ENCODE data around the gene CACNA2D4. TPM values are rescaled to one million over a fixed set of nuclear protein-coding genes. Genes with fewer than 3 reads are reported as not detected.

Gene CACNA2D4
- total RNA-seq, 4 donors from 2014 or later = 1.5 to 2.6 (median 2.0) TPM

DNA sequence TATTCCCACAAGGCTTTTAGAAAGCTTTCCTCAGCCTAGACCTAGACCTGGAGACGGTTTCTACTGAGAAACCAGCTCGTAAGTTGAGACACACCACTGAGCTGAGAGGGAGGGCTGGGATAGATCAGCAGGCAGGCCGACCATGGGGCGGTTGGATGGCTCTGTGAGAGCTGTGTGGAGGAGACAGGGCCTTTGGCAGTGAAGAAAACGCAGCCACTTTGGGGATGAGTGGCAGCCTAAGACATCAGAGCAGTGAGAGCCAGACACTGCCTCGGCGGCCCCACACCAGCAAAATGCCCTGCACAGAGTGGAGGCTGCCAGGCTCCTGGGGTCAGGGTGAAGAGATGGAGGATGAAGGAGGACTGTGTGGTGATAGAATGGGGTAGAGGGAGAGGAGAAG is 46.0 kb downstream of the CACNA2D4 start:
- H3K27me3 ChIP-seq = no peaks in the 10 kb centered on the region
- WGBS, 2 donors = 77 to 80% methylated on average over 7 of the region's 7 CpGs
- no peaks in the 10 kb centered on the region for H3K36me3 ChIP-seq
- intact Hi-C loops (cut with DNase I) = no loop called here
- no peak overlapping the region for H3K27ac ChIP-seq
- no peaks in the 10 kb centered on the region for H3K9me3 ChIP-seq
- DNase-seq = no peak
- H3K4me1 ChIP-seq = no peaks in the 10 kb centered on the region
- H3K4me3 ChIP-seq (replicated peaks in 1 of 3) = no peak overlapping the region
- TF ChIP-seq POLR2A (IDR thresholded peaks at IDR 0.05) = no peak
- TF ChIP-seq, protein P1, sequence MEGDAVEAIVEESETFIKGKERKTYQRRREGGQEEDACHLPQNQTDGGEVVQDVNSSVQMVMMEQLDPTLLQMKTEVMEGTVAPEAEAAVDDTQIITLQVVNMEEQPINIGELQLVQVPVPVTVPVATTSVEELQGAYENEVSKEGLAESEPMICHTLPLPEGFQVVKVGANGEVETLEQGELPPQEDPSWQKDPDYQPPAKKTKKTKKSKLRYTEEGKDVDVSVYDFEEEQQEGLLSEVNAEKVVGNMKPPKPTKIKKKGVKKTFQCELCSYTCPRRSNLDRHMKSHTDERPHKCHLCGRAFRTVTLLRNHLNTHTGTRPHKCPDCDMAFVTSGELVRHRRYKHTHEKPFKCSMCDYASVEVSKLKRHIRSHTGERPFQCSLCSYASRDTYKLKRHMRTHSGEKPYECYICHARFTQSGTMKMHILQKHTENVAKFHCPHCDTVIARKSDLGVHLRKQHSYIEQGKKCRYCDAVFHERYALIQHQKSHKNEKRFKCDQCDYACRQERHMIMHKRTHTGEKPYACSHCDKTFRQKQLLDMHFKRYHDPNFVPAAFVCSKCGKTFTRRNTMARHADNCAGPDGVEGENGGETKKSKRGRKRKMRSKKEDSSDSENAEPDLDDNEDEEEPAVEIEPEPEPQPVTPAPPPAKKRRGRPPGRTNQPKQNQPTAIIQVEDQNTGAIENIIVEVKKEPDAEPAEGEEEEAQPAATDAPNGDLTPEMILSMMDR (IDR thresholded peaks at IDR 0.05) = no peak

DNA sequence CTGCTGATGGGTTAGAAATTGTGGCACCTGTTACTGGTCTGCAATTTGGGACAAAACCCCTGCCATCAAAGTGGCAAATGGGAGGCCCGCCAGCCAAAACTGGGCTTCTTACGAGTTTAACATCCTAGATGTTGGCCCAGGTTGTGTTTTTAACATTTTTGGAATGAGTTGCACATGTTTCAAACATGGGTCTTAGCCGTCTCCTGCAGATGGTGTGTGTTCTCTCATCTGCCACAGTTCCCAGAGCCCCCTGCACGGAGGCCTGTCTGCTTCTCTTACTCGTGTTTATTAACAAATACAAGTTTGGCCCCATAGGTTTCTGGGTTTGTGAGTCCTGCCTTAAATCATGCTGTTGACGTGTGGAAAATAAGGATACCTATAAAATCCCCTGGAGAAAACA is 46.5 kb downstream of the CACNA2D4 start:
- 81 to 89% methylated on average over 6 of the region's 6 CpGs for WGBS, 2 donors
- H3K27ac ChIP-seq = no peak overlapping the region
- intact Hi-C loops (cut with DNase I) = no loop called here
- no peak for TF ChIP-seq POLR2A (IDR thresholded peaks at IDR 0.05)
- TF ChIP-seq, protein P1 (IDR thresholded peaks at IDR 0.05) = no peak
- H3K27me3 ChIP-seq = no peaks in the 10 kb centered on the region
- H3K4me1 ChIP-seq = no peaks in the 10 kb centered on the region
- DNase-seq = no peak
- no peak overlapping the region for H3K4me3 ChIP-seq (replicated peaks in 1 of 3)
- no peaks in the 10 kb centered on the region for H3K36me3 ChIP-seq
- no peaks in the 10 kb centered on the region for H3K9me3 ChIP-seq

DNA sequence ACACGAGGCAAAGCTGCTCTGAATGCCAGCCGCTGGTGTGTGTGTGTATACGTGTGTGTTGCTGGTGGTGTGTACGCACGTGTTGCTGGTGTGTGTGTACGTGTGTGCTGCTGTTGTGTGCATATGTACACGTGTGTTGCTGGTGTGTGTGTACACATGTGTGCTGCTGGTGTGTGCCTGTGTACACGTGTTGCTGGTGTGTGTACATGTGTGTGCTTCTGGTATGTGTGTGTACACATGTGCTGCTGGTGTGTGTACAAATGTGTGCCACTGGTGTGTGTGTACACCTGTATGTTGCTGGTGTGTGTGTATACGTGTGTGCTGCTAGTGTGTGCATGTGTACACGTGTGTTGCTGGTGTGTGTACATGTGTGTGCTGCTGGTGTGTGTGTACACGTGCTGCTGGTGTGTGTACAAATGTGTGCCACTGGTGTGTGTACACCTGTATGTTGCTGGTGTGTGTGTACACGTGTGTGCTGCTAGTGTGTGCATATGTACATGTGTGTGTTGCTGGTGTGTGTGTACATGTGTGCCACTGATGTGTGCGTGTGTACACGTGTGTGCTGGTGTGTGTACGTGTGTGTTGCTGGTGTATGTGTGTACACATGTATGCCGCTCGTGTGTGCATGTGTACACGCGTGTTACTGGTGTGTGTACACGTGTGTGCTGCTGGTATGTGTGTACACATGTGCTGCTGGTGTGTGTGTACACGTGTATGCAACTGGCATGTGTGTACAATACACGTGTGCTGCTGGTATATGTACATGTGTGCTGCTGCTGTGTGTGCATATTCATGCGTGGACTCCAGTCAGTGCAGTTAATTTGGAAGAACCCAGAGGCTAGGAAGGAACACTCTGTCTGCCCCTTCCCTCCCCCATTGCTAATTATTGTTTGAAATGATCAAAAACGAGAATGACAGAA is 47.2 kb downstream of the CACNA2D4 start:
- no peak for DNase-seq

DNA sequence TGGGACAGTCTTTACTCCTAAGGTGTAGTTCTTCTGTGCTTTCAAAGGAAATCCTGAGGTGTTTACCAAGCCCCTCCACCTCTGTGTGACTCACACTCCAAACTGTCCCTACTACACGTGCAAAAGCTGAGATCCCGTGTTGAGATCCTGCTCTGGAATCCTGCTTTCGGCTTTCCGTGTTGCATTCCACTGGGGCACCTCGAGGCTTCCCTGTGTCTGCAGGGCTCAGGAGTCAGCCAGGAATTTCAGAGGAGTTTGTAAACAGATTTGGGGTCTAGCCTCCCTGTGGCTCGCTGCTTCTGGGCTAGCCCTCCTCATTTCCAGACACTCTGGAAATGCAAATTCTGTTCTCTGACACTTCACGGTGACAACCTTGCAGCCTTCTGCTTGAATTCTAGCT is 48.4 kb downstream of the CACNA2D4 start:
- no peaks in the 10 kb centered on the region for H3K9me3 ChIP-seq
- H3K27me3 ChIP-seq = no peaks in the 10 kb centered on the region
- H3K4me1 ChIP-seq = no peaks in the 10 kb centered on the region
- intact Hi-C loops (cut with DNase I) = no loop called here
- no peak for DNase-seq
- H3K27ac ChIP-seq = no peak overlapping the region
- TF ChIP-seq POLR2A (IDR thresholded peaks at IDR 0.05) = no peak
- TF ChIP-seq, protein P1 (IDR thresholded peaks at IDR 0.05) = no peak
- WGBS, 2 donors = 68 to 78% methylated on average over 7 of the region's 7 CpGs
- H3K4me3 ChIP-seq (replicated peaks in 1 of 3) = no peak overlapping the region
- no peaks in the 10 kb centered on the region for H3K36me3 ChIP-seq

More for the DNA sequence above, 47.2 kb downstream of the CACNA2D4 start:
- Histone ChIP-seq H3K4me3 (replicated peaks in 1 of 3) (no peak overlapping the region), H3K4me1 (no peaks in the 10 kb centered on the region), H3K27me3 (no peaks in the 10 kb centered on the region), H3K27ac (no peak overlapping the region), H3K9me3 (no peaks in the 10 kb centered on the region), H3K36me3 (no peaks in the 10 kb centered on the region)
- 88 to 89% methylated on average over 24 of the region's 24 CpGs for WGBS, 2 donors
- no peak for TF ChIP-seq POLR2A (IDR thresholded peaks at IDR 0.05)
- TF ChIP-seq, protein P1 (IDR thresholded peaks at IDR 0.05) = no peak
- intact Hi-C loops (cut with DNase I) = no loop called here

DNA sequence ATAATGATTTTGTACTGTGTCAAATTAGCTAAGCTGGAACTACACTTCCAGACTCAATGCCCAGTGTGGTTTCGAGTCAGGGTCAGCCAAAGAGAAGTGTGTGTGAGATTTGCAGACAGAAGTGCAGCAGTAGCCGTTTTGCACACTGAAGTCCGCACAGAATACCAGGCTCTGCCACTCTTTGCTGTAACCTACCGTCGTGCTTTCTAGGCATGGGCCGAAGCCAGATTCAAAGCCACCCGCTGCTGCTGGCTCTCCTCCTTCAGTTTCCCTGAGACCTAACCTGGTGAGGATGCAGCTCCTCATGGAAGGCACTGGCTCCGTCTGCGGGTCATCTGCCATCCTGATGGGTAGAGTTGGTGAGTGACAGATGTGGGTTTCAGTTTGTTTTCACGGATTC is 49.3 kb downstream of the CACNA2D4 start:
- WGBS, 2 donors = 91 to 92% methylated on average over 10 of the region's 10 CpGs
- no peak for DNase-seq
- H3K4me3 ChIP-seq (replicated peaks in 1 of 3) = no peak overlapping the region
- no peak overlapping the region for H3K27ac ChIP-seq
- no peaks in the 10 kb centered on the region for H3K27me3 ChIP-seq
- intact Hi-C loops (cut with DNase I) = no loop called here
- H3K36me3 ChIP-seq = no peaks in the 10 kb centered on the region
- no peaks in the 10 kb centered on the region for H3K4me1 ChIP-seq
- TF ChIP-seq, protein P1 (IDR thresholded peaks at IDR 0.05) = no peak
- TF ChIP-seq POLR2A (IDR thresholded peaks at IDR 0.05) = no peak
- H3K9me3 ChIP-seq = no peaks in the 10 kb centered on the region

Data from thyroid gland (tissue), 4 donors.